GM12874 (cell line): ENCODE measurements around the gene DIS3L.

Source experiments
- TF ChIP-seq, protein P1 (sequence below): IDR thresholded peaks from 2 replicates; pipeline ENCODE4 v1.5.1; 2011; ENCODE audit warnings: low read depth, mild to moderate bottlenecking, control low read depth, low read length, moderate library complexity; ENCODE audit not compliant: insufficient read depth

The DIS3L gene

DNA sequence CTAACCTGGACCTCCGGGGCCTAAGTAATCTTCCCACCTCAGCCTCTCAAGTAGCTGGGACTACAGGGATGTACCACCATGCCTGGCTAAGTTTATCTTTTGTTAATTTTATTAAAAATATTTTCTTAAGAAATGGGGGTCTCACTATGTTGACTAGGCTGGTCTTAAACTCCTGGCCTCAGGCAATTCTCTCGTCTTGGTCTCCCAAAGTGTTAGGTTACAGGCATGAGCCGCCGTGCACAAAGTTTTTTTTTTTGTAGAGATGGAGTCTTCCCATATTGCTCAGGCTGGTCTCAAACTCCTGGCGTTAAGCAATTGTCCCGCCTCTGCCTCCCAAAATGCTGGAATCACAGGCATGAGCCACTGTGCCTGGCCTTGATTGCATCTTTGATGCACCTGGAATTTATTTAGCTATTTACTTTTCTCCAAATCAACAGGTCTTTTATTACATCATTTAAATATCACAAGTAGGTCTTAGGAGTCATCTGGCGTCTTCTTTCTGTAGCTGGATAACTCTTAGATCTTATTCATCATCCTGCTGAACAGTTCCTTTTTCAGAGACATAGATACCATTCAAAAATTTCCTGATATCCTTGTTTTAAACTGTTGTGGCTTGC is 85.6 kb downstream of the DIS3L start:
- TF ChIP-seq, protein P1, sequence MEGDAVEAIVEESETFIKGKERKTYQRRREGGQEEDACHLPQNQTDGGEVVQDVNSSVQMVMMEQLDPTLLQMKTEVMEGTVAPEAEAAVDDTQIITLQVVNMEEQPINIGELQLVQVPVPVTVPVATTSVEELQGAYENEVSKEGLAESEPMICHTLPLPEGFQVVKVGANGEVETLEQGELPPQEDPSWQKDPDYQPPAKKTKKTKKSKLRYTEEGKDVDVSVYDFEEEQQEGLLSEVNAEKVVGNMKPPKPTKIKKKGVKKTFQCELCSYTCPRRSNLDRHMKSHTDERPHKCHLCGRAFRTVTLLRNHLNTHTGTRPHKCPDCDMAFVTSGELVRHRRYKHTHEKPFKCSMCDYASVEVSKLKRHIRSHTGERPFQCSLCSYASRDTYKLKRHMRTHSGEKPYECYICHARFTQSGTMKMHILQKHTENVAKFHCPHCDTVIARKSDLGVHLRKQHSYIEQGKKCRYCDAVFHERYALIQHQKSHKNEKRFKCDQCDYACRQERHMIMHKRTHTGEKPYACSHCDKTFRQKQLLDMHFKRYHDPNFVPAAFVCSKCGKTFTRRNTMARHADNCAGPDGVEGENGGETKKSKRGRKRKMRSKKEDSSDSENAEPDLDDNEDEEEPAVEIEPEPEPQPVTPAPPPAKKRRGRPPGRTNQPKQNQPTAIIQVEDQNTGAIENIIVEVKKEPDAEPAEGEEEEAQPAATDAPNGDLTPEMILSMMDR, result no peak
